GM19372 (cell line): ENCODE data around the gene FCHO1.
"Not testable (repeated sequence)": the region's sequence is repeated elsewhere in the genome, so short reads cannot be mapped to it uniquely, and the experiment has no call there.

Experiments
- ATAC-seq: cut with Tn5 transposase; IDR thresholded peaks from one replicate; pipeline ENCODE4 v1.9.1; 2021; ENCODE audit warnings: mild to moderate bottlenecking, low read depth, moderate library complexity; ENCODE audit not compliant: unreplicated experiment

Gene FCHO1

GRCh38 chr19:17762505-17763229 lies 11.4 kb downstream of the FCHO1 start:
- no peak for ATAC-seq

GRCh38 chr19:17764348-17764747 lies 13.1 kb downstream of the FCHO1 start:
- ATAC-seq, result no peak

DNA sequence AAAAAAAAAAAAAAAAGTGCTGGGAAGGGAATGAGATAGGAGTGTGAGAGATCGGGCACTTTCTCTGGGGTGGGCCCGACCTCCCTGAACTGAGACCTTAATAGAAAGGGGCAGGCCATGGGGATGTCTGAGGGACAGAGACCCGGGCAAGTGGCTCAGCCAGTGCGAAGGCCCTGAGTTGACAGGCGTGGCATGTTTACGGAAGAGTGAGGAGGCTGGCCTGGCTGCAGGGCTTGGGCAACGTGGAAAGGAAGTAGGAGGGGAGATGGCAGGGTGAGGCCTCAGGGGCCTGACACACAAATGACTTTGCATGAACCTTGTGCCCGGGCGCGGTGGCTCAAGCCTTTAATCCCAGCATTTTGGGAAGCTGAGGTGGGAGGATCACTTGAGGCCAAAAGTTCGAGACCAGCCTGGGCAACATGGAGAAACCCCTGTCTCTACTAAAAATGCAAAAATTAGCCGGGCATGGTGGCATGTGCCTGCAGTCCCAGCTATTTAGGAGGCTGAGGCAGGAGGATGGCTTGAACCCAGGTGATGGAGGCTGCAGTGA lies 13.9 kb downstream of the FCHO1 start:
- no peak for ATAC-seq

- no peak for ATAC-seq
These were observed 15.4 kb downstream of the FCHO1 start for GRCh38 chr19:17766543-17767131.

DNA sequence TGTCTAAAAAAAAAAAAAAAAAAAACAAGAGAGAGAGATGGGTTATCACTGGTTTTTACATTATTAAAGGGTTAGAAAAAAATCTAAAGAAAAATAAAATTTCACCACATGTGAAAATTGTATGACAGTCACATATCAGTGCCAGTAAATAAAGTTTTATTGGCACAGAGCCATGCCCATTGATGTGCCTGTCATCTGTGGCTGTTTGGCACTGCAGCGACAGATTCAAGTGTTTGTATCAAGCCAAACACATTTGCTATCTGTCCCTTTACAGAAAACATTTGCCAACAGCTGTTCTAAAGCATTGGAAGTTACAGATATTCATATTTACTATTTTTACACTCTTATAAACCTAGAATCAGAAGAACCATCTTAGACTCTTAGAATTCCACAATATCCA lies 16.3 kb downstream of the FCHO1 start:
- ATAC-seq, result no peak

DNA sequence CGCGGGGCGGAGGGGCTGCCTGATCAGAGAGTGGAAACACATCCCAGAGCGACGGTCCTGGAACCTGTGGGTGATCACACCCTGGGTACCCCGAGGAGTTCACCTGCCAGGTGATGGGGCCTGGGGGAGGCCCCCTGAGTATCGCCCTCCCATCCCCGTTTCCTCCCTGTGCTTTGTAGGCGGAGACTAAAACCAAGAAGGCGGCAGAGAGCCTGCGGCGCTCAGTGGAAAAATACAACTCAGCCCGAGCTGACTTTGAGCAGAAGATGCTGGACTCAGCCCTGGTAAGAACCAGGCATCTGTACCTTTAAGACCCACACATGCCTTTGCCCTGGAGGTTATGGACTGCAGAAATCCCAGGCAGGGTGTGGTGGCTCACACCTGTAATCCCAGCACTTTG lies 19.3 kb downstream of the FCHO1 start:
- no peak for ATAC-seq

DNA sequence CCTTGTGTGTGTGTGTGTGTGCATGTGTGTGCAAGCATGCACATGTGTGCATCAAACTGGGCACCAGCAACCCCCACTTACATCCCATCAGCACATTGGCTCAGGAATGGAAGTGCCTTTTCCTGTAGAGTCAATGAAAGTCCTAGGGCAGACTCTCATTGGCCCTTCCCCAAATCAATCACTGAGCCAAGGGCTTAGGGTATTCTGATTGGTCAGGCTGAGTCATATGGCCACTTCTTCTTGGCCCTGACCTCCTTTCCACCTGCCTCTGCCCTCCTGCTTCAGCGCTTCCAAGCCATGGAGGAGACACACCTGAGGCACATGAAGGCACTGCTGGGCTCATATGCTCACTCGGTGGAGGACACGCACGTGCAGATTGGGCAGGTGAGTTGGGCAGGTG lies 20.9 kb downstream of the FCHO1 start:
- no peak for ATAC-seq

DNA sequence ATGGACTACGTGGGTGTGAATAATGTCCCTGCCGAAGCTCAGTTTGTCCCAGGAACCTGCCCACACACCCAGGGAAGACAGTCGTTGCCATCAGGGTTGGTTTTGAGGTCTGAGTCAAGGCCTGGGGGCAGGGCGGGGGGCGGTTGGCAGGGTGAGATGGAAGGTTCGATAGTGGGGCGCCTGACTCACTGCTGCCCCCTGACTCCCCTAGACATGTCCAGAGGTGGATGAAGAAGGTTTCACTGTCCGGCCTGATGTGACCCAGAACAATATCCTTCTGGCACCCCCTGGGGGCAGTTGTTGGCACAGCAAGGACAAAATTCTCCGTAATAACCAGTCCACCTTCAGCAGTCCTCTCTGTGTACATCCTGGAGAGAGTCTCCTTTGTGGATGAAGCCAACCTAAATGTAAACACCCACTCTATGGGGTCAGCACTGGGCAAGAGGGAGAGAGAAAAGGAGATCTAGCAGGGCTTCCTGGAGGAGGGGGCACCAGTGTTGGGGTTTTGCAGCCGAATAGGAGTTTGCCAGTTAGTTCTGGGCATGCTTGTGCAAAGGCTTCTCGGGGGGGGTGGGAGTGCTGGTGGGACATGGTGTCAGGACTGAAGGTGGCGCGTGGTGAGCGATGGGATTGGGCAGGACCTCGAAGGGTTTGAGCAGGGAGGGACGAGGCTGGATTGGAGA lies 24.1 kb downstream of the FCHO1 start:
- ATAC-seq, result no peak

DNA sequence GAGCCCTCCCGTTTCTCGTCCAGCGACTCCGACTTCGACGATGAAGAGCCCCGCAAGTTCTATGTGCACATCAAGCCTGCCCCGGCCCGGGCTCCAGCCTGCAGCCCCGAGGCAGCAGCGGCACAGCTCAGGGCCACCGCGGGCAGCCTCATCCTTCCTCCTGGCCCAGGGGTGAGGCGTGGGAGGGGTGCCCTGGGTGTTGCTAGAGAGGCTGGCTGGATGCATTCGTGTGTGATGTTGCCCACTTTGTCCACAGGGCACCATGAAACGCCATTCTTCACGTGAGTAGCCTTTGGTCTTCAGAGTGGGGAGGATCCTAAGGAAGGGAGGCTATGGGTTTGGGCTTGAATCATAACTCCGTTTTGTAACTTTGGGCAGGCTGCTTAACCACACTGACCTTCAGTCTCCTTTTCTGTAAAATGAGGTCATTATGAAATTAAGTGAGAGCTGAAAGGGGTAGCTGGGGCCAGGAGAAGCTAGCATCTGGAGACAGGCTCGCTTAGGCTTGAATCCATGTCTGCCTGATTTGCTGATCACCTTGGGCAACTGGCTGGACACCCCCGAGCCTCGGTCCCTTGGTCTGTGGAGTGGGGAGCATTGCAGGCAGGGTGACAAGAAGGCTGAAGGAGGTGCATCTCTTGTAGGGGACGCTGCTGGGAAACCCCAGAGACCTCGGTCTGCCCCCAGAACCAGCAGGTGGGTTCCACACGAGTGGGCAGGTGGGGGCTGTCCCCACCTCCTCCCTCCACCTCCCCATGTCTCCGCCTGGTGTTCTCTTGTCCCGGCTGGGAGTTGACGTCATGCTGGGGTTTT lies 24.9 kb downstream of the FCHO1 start:
- peak; percentile 79 for ATAC-seq

- ATAC-seq, result not testable (repeated sequence)
These were observed 26.6 kb downstream of the FCHO1 start for GRCh38 chr19:17777840-17778239.

DNA sequence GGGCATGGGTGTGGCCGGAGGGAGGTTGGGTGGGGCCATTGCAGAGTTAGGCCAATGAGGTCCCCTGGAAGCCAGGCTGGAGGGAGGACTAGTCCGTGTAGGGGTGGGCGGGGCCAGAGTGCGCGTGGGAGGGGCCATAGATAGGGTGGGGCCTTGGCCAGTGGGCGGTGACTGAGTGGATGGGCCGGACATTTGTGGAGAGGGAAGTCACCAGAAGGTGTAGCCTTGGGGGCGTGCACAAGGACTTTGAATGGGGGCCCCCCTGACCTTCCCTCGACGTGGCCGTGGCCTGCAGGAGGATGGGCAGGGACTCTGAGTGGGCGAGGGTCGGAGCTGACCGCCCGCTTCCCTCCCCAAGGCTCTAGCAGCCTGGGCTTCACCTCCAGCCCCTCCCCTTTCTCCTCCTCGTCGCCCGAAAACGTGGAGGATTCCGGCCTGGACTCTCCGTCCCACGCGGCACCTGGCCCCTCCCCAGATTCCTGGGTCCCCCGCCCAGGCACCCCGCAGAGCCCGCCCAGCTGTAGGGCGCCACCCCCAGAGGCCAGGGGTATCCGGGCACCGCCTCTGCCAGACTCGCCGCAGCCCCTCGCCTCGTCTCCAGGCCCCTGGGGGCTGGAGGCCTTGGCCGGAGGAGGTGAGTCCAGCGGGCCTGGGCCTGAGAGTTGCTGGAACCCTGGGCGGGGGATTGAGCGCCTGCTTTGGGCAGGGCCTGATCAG lies 27.1 kb downstream of the FCHO1 start:
- ATAC-seq, result no peak

- no peak for ATAC-seq
These were observed 28.0 kb downstream of the FCHO1 start for GRCh38 chr19:17778968-17779929.

DNA sequence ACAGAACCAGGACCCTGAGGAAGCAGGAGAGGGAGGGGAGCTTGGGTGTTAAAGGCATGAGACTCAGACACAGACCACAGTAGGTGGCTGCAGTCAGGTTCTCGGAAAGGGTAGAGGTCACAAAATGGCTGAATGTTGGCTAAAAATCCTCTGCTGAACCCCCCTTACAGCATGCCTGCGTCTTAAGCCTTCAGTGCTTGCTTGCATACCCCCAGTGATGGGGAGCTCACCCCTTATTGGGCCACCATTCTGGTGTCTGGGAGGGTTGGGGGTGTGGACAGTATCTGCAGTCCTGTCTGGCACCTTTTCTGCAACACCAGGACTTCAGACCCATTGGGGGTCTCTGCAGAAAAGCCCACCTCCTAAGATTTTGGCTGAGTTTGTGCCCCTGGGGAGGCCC lies 29.5 kb downstream of the FCHO1 start:
- ATAC-seq, result no peak

GRCh38 chr19:17783721-17784120 lies 32.4 kb downstream of the FCHO1 start:
- not testable (repeated sequence) for ATAC-seq

DNA sequence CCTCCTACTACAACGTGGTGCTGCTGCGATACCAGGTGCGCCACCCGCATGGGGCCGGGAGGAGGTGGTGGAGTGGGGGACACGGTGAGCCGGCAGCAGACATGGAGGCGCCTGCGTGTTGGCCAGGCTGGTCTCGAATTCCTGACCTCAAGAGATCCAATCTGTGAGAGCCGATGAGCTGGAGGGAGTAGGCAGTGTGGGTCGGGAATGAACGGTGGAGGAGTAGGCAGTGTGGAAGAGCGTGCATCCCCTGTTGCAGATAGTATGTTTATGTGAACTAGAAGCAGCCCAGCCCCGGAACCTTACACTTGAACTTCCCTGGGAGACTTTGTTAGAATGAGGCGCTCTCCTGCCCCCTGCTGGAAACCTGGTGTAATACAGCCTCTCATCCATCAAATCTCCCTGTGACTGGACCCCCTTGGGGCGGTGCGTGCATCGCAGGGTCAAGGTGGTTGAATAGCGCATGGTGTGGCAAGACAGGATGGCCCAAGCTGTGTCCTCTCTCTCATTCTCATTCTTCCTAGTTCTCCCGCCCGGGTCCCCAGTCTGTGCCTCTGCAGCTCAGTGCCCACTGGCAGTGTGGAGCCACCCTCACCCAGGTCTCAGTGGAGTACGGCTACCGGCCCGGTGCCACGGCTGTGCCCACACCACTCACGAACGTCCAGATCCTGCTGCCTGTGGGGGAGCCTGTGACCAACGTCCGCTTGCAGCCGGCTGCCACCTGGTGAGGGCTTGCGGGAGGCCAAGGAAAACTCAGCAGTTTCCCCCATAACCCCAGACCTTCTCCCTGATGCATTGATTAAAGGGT lies 33.1 kb downstream of the FCHO1 start:
- no peak for ATAC-seq

GRCh38 chr19:17787274-17787913 lies 36.1 kb downstream of the FCHO1 start:
- no peak for ATAC-seq

DNA sequence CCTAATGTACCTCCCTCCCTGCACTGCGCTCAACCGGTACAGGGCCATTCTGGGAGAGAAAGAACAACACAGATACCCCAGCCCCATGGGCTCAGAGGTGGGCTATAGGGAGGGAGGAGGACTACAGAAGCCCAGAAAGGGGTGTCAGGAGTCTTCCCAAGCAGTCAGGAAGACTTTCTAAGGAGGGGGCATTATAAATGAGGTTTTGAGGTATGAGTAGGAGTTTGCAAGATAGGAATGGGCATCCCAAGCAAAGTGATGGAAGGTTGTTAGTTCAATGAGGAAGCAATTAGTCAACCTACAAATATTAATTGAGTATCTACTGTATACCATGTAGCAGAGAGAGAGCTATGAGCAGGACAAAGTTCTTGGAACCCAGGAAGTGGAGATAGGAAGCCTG lies 37.4 kb downstream of the FCHO1 start:
- no peak for ATAC-seq
